Head of caudate nucleus (tissue), 42 donors: ENCODE results near the gene SHANK3.
A peak's percentile ranks its signal among the peaks of the same experiment; 100 is the strongest.

Experiments used
- DNase-seq, 42 donors: peaks; one replicate each; pipeline versions ENCODE4 v3.0.0 to v3.0.0-alpha.2; 2020 to 2021; ENCODE audit warnings: mixed read lengths in 7 of 42
- intact Hi-C: fragments of 100-400 bp; cut with DNase I; formaldehyde crosslinking; loops from one replicate; pipeline ENCODE4 v1.15.0; 2022

Gene SHANK3

DNA sequence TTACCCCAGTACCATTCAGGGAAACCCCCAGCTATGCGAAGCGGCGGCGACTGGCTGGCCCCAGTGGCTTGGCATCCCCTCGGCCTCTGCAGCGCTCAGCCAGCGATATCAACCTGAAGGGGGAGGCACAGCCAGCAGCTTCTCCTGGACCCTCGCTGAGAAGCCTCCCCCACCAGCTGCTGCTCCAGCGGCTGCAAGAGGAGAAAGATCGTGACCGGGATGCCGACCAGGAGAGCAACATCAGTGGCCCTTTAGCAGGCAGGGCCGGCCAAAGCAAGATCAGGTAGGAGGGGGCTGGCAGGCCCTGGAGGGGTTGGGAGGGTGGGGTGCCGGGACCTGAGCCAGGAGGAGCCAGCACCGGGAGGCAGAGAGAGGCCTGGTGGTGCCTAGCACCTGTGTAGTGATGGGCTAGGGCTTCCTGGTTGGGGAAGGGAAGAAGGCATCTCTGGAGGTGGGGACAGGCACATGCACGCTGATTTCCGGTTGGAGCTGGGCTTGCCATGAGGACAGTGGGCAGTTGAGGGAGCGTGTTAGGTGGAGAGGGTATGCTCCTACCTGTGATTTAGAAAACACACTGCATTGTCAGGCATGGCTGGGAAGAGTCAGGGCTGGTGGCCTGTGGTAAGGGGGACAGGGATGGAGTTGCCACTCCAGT lies 22.3 kb downstream of the SHANK3 start:
- intact Hi-C loops: no loop called here
- DNase-seq: peak in 21 of 42 donors; percentile 0 to 33 (median 10)

DNA sequence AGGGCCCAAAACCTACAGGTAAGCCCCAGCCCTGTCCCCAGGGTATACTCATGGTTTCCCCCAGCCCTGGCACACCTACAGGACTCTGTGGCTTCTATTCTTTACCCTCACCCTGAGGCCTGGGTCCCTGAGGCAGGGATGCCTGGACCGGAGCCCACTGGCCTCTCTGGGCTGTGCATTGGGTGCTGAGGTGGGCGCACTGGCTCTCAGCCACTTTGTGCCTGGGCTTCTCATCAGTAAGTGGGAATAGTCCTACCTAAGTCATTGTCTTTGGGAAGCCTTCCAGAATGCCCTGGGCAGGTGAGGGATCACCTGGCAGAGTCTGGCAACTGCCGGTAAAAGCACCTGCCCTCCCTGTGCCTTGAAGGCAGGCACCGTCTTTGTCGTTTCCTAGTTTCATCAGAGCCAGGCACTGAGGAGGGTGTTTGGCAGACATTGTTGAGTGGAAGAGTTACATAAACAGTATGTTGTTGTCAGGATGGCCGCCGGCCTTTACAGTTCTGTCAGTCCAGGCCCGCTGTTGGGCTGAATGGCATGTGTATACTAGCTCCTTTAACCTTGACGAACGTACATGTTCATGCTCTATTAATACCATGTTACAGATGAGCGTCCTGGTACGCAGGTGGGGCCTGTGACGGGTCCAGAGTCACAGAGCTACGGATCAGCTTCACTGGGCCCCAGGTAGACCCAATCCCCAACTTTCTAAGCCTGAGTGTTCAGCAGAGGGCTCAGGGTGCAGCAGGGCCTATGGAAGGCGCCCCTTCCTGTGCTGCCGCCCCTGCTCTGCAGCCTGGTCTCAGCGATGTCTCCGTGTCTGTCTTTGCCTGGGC lies 23.0 kb downstream of the SHANK3 start:
- DNase-seq: peak in 22 of 42 donors; percentile 2 to 35 (median 10)

DNA sequence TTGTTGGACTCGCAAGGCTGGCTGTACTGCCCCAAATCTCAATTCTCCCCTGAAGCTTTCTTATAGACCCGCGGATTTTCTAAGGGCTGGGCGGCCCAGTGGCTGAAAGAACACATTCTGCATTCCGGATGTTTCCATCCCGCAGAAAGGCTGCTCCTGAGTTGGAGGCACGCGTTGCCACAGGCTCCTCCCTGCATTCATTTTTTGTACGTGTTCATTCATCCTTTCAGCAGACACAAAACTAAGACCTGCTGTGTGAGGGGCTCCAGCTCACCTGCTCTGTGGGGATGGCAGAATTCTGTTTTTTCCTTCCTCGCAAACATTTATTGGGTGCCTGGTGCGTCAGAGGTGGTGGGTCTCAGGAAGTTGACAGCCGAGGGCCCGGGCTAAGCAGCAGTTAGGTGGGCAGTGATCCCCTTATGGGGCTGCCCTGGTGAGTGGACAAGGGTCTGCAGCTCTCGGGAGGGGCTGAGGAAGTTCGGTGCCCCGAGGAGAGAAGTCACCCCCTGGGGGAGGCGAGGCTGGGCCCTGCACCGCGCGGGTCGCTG lies 23.7 kb downstream of the SHANK3 start:
- intact Hi-C loops: no loop called here
- peak in 18 of 42 donors; percentile 0 to 36 (median 12) for DNase-seq

More for the DNA sequence above, 23.0 kb downstream of the SHANK3 start:
- intact Hi-C loops: no loop called here

GRCh38 chr22:50696799-50697561 lies 24.4 kb downstream of the SHANK3 start:
- DNase-seq: peak in 32 of 42 donors; percentile 17 to 81 (median 48)
- intact Hi-C loops: no loop called here

- intact Hi-C loops: no loop called here
- peak in 25 of 42 donors; percentile 3 to 37 (median 16) for DNase-seq
These were observed 25.3 kb downstream of the SHANK3 start for GRCh38 chr22:50697667-50698506.

DNA sequence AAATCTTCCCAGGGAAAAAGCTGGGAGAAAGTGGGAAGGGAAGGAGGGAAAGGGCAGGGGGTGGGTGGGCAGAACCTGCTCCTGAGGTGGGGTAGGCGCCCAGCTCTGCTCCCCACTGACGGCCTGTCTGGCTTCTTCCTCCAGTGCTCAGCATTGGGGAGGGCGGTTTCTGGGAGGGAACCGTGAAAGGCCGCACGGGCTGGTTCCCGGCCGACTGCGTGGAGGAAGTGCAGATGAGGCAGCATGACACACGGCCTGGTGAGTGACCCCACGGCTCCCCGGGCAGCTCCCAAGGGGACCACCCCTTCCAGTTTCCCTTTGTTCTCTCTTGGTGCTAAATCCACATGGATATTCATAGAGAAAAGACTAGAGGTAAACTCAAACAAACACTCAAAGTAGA lies 25.9 kb downstream of the SHANK3 start:
- intact Hi-C loops: no loop called here
- peak in 26 of 42 donors; percentile 1 to 36 (median 11) for DNase-seq

GRCh38 chr22:50699001-50699755 lies 26.6 kb downstream of the SHANK3 start:
- peak in 24 of 42 donors; percentile 2 to 30 (median 10) for DNase-seq
- intact Hi-C loops: no loop called here

DNA sequence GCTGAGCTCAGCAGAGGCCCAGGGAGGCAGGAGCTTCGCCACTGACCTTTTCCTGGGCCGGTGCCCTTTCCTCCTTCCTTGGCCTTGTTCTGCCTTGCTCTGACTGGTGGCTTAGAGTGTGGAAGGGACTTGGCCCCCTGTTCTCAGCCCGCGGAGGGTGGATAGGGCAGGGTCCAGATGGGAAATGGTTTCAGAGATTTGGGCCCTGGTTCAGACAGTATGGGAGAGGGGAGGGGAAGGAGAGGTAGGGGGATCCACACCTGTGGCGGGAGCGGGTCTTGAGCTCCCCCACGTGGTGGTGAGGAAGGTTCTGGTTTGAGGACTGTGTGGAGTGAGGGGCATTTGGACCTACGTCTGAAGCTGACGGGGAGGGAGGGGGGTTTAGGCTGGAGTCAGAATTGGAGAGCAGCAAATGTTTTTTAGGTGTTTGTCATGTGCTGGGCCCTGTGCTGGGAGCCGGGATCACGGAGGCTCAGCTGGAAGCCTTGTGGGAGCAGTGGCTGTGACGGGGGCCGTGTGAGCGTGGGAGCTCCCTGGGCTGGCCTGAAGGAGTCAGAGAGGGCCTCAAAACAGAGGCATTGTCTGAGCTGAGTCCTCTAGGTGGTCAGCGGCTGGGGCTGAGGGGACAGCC lies 27.2 kb downstream of the SHANK3 start:
- peak in 27 of 42 donors; percentile 7 to 68 (median 34) for DNase-seq
- intact Hi-C loops: no loop called here

GRCh38 chr22:50700387-50701075 lies 27.9 kb downstream of the SHANK3 start:
- peak in 17 of 42 donors; percentile 2 to 56 (median 18) for DNase-seq
- intact Hi-C loops: no loop called here

GRCh38 chr22:50701076-50701419 lies 28.4 kb downstream of the SHANK3 start:
- intact Hi-C loops: no loop called here
- peak in 21 of 42 donors; percentile 1 to 37 (median 10) for DNase-seq

- intact Hi-C loops: no loop called here
- peak in 20 of 42 donors; percentile 1 to 30 (median 8) for DNase-seq
These were observed 29.0 kb downstream of the SHANK3 start for GRCh38 chr22:50701428-50702154.

- DNase-seq: peak in 25 of 42 donors; percentile 9 to 65 (median 29)
- intact Hi-C loops: no loop called here
These were observed 29.6 kb downstream of the SHANK3 start for GRCh38 chr22:50702261-50702671.

DNA sequence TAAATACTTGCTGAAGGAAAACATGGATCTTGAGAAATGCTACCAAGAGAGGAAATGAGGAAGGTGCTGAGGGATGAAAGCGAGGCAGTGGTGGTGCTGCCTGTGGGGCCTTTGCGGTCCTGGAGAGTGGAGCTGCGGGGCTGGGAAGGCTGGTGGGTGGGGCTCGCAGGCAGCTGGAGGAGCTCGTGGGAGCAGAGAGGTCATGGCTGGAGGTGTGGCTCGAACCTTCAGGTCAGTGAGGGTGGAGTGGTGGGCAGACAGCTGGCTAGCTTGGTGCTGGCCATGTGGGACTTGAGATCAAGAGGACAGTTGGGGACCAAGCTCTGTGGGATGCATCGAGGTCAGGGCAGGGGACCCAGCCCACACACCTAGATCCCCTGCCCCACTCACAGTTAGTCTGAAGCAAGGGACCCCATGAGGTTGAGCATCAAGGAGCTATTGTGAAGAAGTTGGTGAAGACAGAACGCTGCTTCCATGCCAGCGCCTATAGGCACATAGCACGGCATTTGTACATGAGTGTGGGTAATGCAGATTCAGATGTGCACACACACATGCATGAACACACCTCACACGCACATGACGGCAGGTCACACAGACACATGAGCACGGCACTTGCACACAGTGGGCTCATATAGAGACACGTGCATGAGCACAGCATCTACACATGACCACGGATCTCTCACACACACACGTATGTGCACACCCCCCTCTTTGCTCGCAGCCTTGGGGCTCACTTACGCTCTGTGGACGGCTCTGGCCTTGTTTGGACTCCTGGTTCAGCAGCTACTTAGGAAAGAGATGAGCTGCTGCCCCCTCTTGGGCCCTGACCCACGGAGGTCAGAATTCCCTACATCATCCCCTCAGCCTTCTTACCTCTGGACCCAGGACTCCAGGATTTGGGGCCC lies 30.4 kb downstream of the SHANK3 start:
- peak in 23 of 42 donors; percentile 1 to 25 (median 11) for DNase-seq

GRCh38 chr22:50703726-50704509 lies 31.3 kb downstream of the SHANK3 start:
- intact Hi-C loops: no loop called here
- peak in 23 of 42 donors; percentile 2 to 34 (median 9) for DNase-seq

More for the DNA sequence above, 30.4 kb downstream of the SHANK3 start:
- intact Hi-C loops: no loop called here
